ENCODE measurements around the gene E2F4. TPM values are rescaled to one million over a fixed set of nuclear protein-coding genes. Genes with fewer than 3 reads are reported as not detected.

E2F4 gene
- total RNA-seq, 2 experiments from 2014 or later = 105 to 114 TPM

Small RNA genes within 50 kb of the gene (microRNA-seq; reads per million reads assigned to microRNA genes)
- 82.1 reads per million, percentile 52 among the genes with 10 or more reads in this experiment for gene MIR328

Other genes starting within 250 kb of the E2F4 start
- gene CES3, start 230.9 kb upstream of the E2F4 start, total RNA-seq = 1 to 10 TPM; 4.8 to 8.3 TPM
- gene CES4A, start 203.6 kb upstream of the E2F4 start, total RNA-seq = 10 to 100 TPM; 16.2 to 17.5 TPM
- 100 to 1,000 TPM; 193 to 198 TPM for gene CBFB, start 163.0 kb upstream of the E2F4 start, total RNA-seq
- gene PHAF1, start 82.2 kb upstream of the E2F4 start, total RNA-seq = 10 to 100 TPM; 16.6 to 17.3 TPM
- 10 to 100 TPM in 1 of 2 experiments, 1 to 10 TPM in 1; 9.0 to 10.1 TPM for gene B3GNT9, start 41.2 kb upstream of the E2F4 start, total RNA-seq
- gene TRADD, start 32.2 kb upstream of the E2F4 start, total RNA-seq = 10 to 100 TPM; 77.3 to 81.7 TPM
- 10 to 100 TPM; 34.1 to 41.3 TPM for gene FBXL8, start 32.2 kb upstream of the E2F4 start, total RNA-seq
- gene HSF4, start 27.4 kb upstream of the E2F4 start, total RNA-seq = 10 to 100 TPM; 61.5 to 76.8 TPM
- 10 to 100 TPM; 17.7 to 18.6 TPM for gene NOL3, start 21.6 kb upstream of the E2F4 start, total RNA-seq
- gene MATCAP1, start 8.2 kb upstream of the E2F4 start, total RNA-seq = 10 to 100 TPM; 57.4 to 59.1 TPM
- gene EXOC3L1, start 2.0 kb upstream of the E2F4 start, total RNA-seq = not detected
- gene ELMO3, start 7.0 kb downstream of the E2F4 start, total RNA-seq = 1 to 10 TPM; 7.6 to 9.4 TPM
- 10 to 100 TPM; 30.3 to 30.5 TPM for gene TMEM208, start 35.0 kb downstream of the E2F4 start, total RNA-seq
- gene FHOD1, start 55.3 kb downstream of the E2F4 start, total RNA-seq = 10 to 100 TPM; 92.2 to 92.8 TPM
- 1 to 10 TPM; 3.5 to 4.5 TPM for gene SLC9A5, start 56.8 kb downstream of the E2F4 start, total RNA-seq
- 10 to 100 TPM; 15.7 to 18.2 TPM for gene PLEKHG4, start 87.4 kb downstream of the E2F4 start, total RNA-seq
- gene KCTD19, start 134.6 kb downstream of the E2F4 start, total RNA-seq = 1 to 10 TPM; 1.2 to 1.6 TPM
- under 1 TPM; 0.28 to 0.64 TPM for gene LRRC36, start 134.7 kb downstream of the E2F4 start, total RNA-seq
- not detected for gene TPPP3, start 201.3 kb downstream of the E2F4 start, total RNA-seq
- gene ZDHHC1, start 224.3 kb downstream of the E2F4 start, total RNA-seq = under 1 TPM; 0.36 to 0.40 TPM
- not detected for gene HSD11B2, start 239.0 kb downstream of the E2F4 start, total RNA-seq